Cortex of kidney (tissue), 1 donor: ENCODE results near the gene CD177.
"Not testable (repeated sequence)": the region's sequence is repeated elsewhere in the genome, so short reads cannot be mapped to it uniquely, and the experiment has no call there.

Experiments
- DNase-seq: peaks from one replicate; lab custom pipeline; 2025; lab: John Stamatoyannopoulos, UW

The CD177 gene

DNA sequence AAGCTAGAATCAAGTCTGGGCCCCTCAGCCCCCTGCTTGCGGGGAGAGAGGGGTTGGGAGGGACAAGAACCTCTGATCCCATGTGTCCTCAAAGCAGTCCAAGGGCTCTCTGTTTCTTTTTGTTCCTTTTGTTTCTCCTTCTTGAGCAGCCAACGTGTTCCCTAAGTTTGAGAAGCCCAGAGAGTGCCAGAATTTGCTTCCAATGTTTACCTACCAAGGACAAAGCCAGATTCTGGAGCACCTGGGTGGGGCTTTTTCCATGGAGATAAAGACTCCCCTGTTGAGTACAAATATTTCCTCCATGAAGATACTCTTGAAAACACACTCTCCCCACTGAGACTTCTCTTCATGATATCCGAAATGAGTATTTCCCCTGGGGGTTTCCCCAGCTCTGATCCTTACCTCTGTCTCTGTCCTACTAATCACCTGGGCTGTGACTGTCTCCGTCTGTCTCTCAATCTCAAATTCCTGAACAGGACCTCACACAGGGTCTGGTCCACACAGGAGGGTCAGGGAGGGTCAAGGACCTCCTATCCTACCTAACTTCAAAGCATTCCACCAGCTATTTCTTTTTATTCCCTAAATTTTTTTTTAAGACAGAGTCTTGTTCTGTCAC lies 27.4 kb downstream of the CD177 start:
- no peak for DNase-seq

DNA sequence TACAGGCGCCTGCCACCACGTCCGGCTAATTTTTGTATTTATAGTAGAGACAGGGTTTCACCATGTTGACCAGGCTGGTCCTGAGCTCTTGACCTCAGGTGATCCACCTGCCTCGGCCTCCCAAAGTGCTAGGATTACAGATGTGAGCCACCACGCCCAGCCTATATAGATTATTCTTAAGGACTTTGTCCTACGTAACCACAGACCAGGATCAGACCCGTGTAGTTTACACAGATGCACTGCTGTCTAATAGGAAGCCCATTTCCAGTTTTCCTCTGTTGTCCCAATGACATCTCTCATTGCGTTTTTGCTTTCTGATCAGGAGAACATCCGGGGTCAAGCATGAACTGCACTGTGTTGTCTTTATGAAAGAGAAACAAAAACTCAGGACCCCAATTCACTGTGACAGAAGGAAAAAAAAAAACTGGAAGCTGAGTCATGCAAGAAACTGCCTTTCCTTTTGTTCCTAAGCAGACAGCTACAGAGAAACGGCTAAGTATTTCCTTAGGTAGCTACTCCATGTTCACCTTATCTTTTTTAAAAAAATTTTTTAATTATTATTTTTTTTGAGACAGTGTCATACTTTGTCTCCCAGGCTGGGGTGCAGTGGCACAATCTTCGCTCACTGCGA lies 29.2 kb downstream of the CD177 start:
- DNase-seq: not testable (repeated sequence)

DNA sequence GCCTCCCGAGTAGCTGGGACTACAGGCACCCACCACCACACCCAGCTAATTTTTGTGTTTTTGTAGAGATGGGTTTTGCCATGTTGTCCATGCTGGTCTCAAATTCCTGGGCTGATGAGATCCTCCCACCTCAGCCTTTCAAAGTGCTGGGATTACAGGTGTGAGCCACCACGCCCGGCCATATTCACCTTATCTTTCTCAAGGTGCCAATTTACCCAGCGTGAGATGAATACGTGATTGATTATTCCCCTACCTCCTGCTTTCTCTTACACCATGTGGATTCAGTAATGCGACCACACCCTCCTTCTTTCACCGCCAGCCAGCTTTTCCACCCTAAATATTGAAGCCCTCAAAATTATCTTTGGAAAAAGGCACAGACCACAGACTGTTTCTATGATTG lies 29.8 kb downstream of the CD177 start:
- DNase-seq: not testable (repeated sequence)

DNA sequence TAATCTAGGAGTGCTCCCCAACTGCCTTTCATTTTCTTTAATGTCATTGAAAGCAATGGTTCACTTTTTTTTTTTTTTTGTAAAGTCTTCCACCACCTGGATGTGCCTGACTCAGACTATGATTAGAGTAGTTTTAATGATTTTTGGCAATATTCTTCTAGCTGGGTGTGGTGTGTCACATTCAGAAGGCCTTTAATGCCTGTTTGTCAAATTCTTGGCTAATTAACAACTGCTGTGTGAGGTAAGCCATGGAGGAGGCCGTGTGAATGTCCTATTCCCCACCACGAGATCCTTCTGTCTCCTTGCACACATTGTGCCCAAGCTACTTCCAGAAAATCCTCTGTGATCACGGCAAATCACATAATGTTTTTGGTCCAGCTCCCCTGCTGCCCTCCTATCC lies 30.3 kb downstream of the CD177 start:
- not testable (repeated sequence) for DNase-seq

DNA sequence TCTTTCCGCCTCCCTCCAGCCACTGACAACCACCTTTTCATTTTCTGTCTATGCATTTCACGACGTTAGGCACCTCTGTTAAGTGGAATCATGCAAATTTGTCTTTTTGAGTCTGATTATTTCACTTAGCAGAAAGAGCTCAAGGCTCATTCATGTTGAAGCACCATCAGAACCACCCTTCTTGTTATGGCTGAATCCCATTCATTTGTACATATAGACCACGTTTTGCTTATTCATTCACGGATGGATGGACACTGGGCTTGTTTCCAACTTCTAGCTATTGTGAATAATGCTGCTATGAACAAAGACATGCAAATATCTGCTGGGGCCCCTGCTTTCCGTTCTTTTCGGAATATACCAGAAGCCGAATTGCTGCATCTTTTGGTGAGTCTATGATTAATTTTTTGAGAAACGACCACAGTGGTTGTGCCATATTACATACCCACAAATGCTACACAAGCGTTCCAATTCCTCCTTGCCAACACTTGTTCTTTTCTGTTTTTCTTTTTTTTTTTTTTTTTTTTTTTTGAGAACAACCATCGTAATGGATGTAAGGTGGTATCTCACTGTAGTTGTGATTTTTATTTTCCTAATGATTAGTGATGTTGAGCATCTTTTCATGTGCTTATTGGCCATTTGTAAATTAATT lies 37.5 kb downstream of the CD177 start:
- not testable (repeated sequence) for DNase-seq

DNA sequence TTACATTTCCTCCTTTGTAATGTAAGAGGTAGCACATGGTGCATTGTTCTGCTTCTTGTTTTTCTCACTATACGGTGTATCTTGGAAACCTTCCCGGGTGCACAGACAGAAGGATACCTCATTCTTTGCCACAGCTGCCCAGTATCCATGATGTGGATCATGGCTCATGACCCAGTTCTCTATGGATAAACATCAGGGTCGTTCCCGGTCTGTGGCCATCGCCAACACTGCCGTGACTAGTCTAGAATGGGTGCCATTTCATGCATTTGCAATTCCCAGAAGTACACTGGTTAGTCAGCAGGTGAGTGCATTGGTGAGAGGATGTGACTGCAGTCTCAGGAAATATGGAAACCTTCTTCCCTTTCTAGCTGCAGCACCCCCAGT lies 38.1 kb downstream of the CD177 start:
- not testable (repeated sequence) for DNase-seq

DNA sequence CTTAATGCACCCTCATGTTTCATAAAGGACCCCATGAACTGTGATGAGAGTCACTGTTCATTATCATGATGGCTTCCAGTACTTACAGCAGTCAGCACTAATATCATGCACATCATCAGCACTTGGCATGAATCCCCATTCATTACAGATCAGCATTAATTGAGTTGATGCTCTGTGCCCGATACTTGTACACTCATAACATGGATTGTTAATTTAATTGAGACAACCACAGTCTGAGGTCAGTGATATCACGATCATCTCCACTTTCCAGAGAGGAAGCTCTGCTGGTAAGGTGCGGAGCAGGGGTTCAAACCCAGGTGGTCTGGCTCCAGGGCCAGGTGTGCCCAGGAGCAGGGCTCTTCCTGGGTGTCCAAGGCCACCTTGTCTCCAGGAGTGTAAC lies 40.0 kb downstream of the CD177 start:
- not testable (repeated sequence) for DNase-seq

DNA sequence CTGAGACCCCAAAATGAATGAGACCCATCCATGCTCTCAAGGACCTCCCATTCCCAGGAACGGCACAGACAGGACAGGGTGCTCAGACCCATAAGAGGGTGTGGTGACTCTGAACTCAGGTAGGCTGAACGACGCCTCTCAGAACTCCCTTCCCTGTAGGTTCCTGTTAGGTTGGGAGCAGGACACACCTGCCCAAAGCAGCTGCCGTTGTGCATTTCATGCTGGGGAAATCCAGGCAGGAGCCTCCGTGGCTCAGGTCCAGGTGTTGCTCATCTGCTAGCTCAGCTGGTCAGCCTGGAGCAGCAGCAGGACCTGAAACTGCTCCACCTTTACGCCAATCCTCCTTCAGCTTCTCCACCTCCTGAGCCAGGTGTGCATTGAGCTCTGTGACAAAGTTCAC lies 42.1 kb downstream of the CD177 start:
- DNase-seq: no peak

DNA sequence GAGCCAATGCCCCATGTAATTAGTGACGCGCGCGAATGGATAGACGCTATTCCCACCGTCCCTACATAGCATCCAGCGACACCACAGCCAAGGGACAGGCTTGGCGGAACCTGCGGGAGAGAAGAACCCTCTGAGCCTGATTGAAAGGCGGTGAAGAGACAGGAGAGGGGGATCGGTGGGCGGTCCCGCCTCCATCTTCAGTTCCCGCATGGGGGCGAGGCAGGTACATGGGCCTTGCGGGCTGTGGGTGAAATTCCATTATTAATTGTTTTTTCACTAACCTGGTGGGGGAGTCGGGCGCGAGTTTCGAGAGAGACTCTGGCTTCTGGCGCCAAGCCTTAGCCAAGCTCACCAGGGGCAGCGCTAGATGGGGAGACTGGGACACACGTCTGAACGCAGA lies 52.8 kb downstream of the CD177 start:
- no peak for DNase-seq

DNA sequence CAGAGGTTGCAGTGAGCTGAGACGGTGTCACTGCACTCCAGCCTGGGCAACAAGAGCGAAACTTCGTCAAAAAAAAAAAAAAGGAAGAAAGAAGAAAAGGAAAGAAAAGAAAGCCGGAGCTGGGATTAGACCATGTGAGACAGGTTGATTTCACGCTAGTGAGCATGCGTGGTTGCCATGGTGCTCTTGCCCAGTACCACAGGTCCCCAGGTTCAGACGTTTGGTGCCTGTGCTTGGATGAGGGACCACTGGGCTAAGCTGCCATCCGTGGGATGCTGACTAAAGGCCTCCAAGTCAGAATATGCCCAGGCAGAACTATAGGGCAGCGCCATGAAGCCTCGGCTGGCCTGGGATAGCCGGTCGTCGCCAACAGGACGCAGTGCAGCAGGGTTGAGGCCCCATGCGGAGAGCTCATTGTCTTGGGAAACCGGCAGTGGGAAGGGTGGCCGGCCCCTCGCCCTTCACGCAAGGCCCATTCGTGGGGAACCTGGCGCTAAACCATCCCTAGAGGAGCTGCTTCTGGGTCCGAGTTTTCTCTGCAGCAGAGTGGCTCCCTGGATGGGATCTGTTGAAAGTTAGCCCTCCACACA lies 54.0 kb downstream of the CD177 start:
- DNase-seq: no peak

DNA sequence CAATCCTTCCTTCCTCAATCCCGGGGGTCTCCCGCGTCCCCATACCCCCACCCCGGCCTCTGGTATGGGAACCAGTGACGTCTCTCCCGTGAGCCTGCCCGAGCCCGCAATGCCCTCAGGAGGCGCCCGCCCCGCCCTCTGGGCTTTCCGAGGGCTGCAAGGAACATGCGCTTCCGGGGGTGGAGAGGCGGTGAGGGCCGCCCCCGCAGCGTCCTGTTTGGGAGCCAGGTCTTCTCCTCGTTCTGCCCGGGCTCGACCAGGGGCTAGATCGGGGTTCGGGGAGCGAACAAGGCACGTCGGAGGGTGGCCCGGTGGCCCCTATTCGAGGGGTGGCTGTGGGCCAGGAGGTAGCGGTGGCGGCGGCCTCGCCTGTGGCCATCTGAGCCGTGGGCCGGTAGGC lies 54.6 kb downstream of the CD177 start:
- no peak for DNase-seq

DNA sequence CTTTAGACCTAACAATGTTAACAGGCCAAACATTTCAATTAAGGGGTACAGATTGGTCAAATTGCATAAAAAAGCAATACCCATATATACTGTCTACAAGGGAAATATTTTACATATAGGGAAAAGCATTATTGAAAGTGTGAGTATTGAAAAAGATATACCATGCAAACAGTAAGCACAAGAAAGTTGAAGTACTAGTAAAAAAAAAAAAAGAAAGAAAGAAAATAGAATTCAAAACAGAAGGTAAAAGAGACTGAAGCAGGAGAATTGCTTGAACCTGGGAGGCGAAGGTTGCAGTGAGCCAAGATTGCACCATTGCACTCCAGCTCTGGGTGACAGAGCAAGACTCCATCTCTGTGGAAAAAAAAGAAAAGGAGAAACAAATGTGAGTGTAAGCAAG lies 55.9 kb downstream of the CD177 start:
- DNase-seq: no peak

DNA sequence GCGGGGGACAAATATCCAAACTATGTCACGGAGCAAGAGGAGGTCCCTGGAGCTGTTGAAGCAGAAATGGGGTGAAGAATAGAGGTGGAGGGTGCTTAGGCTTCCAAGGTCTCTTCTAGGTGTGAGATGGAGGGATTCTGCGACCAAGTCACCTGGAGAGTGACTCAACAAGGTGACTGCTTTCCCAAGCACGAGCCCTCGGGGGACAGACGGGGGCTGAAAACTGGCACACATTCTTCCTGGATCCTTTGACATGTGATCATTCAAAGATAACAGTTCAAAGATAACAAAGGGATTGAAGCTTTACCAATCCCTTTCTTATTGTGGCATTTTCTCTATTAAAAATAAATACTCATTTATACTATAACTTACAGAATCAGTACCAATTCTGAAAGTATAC lies 59.0 kb downstream of the CD177 start:
- no peak for DNase-seq
